T follicular helper cell (primary cell): ENCODE measurements around the gene TMEM132D.

ENCODE experiments used
- DNase-seq: peaks from one replicate; pipeline ENCODE4 v3.0.0-alpha.2; 2020; ENCODE audit warnings: low read depth

The TMEM132D gene

GRCh38 chr12:129723260-129723659, 180.6 kb downstream of the TMEM132D start:
- DNase-seq, result no peak

GRCh38 chr12:129720618-129721017, 183.2 kb downstream of the TMEM132D start:
- no peak for DNase-seq

- no peak for DNase-seq
Observed at GRCh38 chr12:129719416-129719815, 184.4 kb downstream of the TMEM132D start.

- DNase-seq, result no peak
Observed at GRCh38 chr12:129717438-129717837, 186.4 kb downstream of the TMEM132D start.

- no peak for DNase-seq
Observed at GRCh38 chr12:129716825-129717224, 187.0 kb downstream of the TMEM132D start.

- no peak for DNase-seq
Observed at GRCh38 chr12:129706716-129707115, 197.1 kb downstream of the TMEM132D start.

GRCh38 chr12:129704232-129704830, 199.5 kb downstream of the TMEM132D start:
- no peak for DNase-seq

GRCh38 chr12:129701631-129702101, 202.2 kb downstream of the TMEM132D start:
- DNase-seq, result no peak

- DNase-seq, result no peak
Observed at GRCh38 chr12:129700036-129700435, 203.8 kb downstream of the TMEM132D start.

- no peak for DNase-seq
Observed at GRCh38 chr12:129696926-129697325, 206.9 kb downstream of the TMEM132D start.

- no peak for DNase-seq
Observed at GRCh38 chr12:129696405-129696804, 207.4 kb downstream of the TMEM132D start.

- DNase-seq, result no peak
Observed at GRCh38 chr12:129693731-129694130, 210.1 kb downstream of the TMEM132D start.

GRCh38 chr12:129687731-129688130, 216.1 kb downstream of the TMEM132D start:
- DNase-seq, result no peak

GRCh38 chr12:129681830-129682229, 222.0 kb downstream of the TMEM132D start:
- no peak for DNase-seq

- DNase-seq, result no peak
Observed at GRCh38 chr12:129681151-129681550, 222.7 kb downstream of the TMEM132D start.

- DNase-seq, result no peak
Observed at GRCh38 chr12:129676411-129676810, 227.4 kb downstream of the TMEM132D start.

GRCh38 chr12:129675947-129676346, 227.9 kb downstream of the TMEM132D start:
- DNase-seq, result no peak

GRCh38 chr12:129675496-129675895, 228.3 kb downstream of the TMEM132D start:
- no peak for DNase-seq

GRCh38 chr12:129673806-129674205, 230.0 kb downstream of the TMEM132D start:
- DNase-seq, result no peak

GRCh38 chr12:129672110-129672509, 231.7 kb downstream of the TMEM132D start:
- DNase-seq, result no peak

GRCh38 chr12:129670256-129670920, 233.4 kb downstream of the TMEM132D start:
- no peak for DNase-seq

GRCh38 chr12:129665414-129665813, 238.4 kb downstream of the TMEM132D start:
- no peak for DNase-seq

GRCh38 chr12:129662234-129662633, 241.6 kb downstream of the TMEM132D start:
- DNase-seq, result no peak

- no peak for DNase-seq
Observed at GRCh38 chr12:129660946-129661345, 242.9 kb downstream of the TMEM132D start.
